Gastrocnemius medialis (tissue), 4 donors: ENCODE results near the gene SETX.

Experiments used
- POLR2A ChIP-seq, 2 donors: fragments of 450-650 bp; IDR thresholded peaks; one replicate each; pipeline ENCODE4 v1.6.1; 2017; ENCODE audit warnings: antibody characterized with exemption in 2 of 2, mild to moderate bottlenecking in 2 of 2, moderate library complexity in 2 of 2
- TF ChIP-seq, protein P1 (sequence below), 5 experiments: fragments of 450-650 bp in 3 of 5; fragments of 200-600 bp in 2 of 5; sonication (generic) in 2 of 5; IDR thresholded peaks in 4 of 5; conservative IDR thresholded peaks in 1 of 5; 1 replicate in 4 of 5; 2 replicates in 1 of 5; pipeline ENCODE4 v1.5.1; 2016 to 2019; ENCODE audit warnings: antibody characterized with exemption in 5 of 5, mild to moderate bottlenecking in 3 of 5, moderate library complexity in 3 of 5

- TF ChIP-seq POLR2A (IDR thresholded peaks at IDR 0.05): no peak
- TF ChIP-seq, protein P1, sequence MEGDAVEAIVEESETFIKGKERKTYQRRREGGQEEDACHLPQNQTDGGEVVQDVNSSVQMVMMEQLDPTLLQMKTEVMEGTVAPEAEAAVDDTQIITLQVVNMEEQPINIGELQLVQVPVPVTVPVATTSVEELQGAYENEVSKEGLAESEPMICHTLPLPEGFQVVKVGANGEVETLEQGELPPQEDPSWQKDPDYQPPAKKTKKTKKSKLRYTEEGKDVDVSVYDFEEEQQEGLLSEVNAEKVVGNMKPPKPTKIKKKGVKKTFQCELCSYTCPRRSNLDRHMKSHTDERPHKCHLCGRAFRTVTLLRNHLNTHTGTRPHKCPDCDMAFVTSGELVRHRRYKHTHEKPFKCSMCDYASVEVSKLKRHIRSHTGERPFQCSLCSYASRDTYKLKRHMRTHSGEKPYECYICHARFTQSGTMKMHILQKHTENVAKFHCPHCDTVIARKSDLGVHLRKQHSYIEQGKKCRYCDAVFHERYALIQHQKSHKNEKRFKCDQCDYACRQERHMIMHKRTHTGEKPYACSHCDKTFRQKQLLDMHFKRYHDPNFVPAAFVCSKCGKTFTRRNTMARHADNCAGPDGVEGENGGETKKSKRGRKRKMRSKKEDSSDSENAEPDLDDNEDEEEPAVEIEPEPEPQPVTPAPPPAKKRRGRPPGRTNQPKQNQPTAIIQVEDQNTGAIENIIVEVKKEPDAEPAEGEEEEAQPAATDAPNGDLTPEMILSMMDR (IDR thresholded peaks at IDR 0.05 in 4 of 5, conservative IDR thresholded peaks at IDR 0.05 in 1 of 5): no peak
These were observed 113.3 kb downstream of the SETX start for GRCh38 chr9:132241483-132241839.
